Stimulated activated CD4-positive, alpha-beta T cell treated with anti-CD3 and anti-CD28 coated beads, Interleukin-12 subunit alpha, Interleukin-12 subunit beta, amount 100 ng/mL, for 4 hours (primary cell): Measurements from ENCODE around the gene B3GALT2.
"Not testable (repeated sequence)": the region's sequence is repeated elsewhere in the genome, so short reads cannot be mapped to it uniquely, and the experiment has no call there.

Experiments
- DNase-seq: peaks from one replicate; pipeline ENCODE4 v3.0.0-alpha.2; 2020

The B3GALT2 gene

GRCh38 chr1:193185901-193186731 is at the start of gene B3GALT2:
TSS of gene B3GALT2 (minus strand) at chr1:193186613. CDS start at chr1:193181562, 5,051 bp downstream.
- DNase-seq = no peak

- no peak for DNase-seq
These were observed 48.1 kb upstream of the B3GALT2 start for GRCh38 chr1:193234530-193234929.

GRCh38 chr1:193231146-193231545 is 44.7 kb upstream of the B3GALT2 start:
- not testable (repeated sequence) for DNase-seq

GRCh38 chr1:193229136-193229535 is 42.7 kb upstream of the B3GALT2 start:
- DNase-seq = no peak

- DNase-seq = no peak
These were observed 35.7 kb upstream of the B3GALT2 start for GRCh38 chr1:193222056-193222615.

- no peak for DNase-seq
These were observed 35.2 kb upstream of the B3GALT2 start for GRCh38 chr1:193221651-193222050.

- no peak for DNase-seq
These were observed 33.0 kb upstream of the B3GALT2 start for GRCh38 chr1:193219391-193219790.

GRCh38 chr1:193216920-193217319 is 30.5 kb upstream of the B3GALT2 start:
- no peak for DNase-seq

GRCh38 chr1:193213998-193214397 is 27.6 kb upstream of the B3GALT2 start:
- DNase-seq = no peak

- no peak for DNase-seq
These were observed 26.2 kb upstream of the B3GALT2 start for GRCh38 chr1:193212637-193213036.

GRCh38 chr1:193211539-193211938 is 25.1 kb upstream of the B3GALT2 start:
- DNase-seq = no peak

- no peak for DNase-seq
These were observed 24.6 kb upstream of the B3GALT2 start for GRCh38 chr1:193210996-193211395.

GRCh38 chr1:193201021-193201420 is 14.6 kb upstream of the B3GALT2 start:
- DNase-seq = no peak

GRCh38 chr1:193199940-193200339 is 13.5 kb upstream of the B3GALT2 start:
- no peak for DNase-seq

GRCh38 chr1:193192586-193192985 is 6.2 kb upstream of the B3GALT2 start:
- no peak for DNase-seq

- DNase-seq = no peak
These were observed 3.8 kb upstream of the B3GALT2 start for GRCh38 chr1:193190096-193190744.

- DNase-seq = no peak
These were observed 3.2 kb upstream of the B3GALT2 start for GRCh38 chr1:193189442-193190095.

- DNase-seq = not testable (repeated sequence)
These were observed 2.5 kb upstream of the B3GALT2 start for GRCh38 chr1:193188915-193189314.

GRCh38 chr1:193187114-193187513 is 701 bp upstream of the B3GALT2 start:
- DNase-seq = no peak

GRCh38 chr1:193185211-193185610 is 1.2 kb downstream of the B3GALT2 start:
- no peak for DNase-seq

GRCh38 chr1:193184776-193185175 is 1.6 kb downstream of the B3GALT2 start:
- DNase-seq = no peak

- DNase-seq = no peak
These were observed 3.3 kb downstream of the B3GALT2 start for GRCh38 chr1:193183019-193183627.

GRCh38 chr1:193181985-193182384 is 4.4 kb downstream of the B3GALT2 start:
- DNase-seq = no peak
